HG03139 (cell line): ENCODE results near the gene SLC2A9.
"Not testable (repeated sequence)": the region's sequence is repeated elsewhere in the genome, so short reads cannot be mapped to it uniquely, and the experiment has no call there.

Experiments used
- ATAC-seq: cut with Tn5 transposase; IDR thresholded peaks from one replicate; pipeline ENCODE4 v1.9.1; 2021; ENCODE audit not compliant: unreplicated experiment

SLC2A9 gene

GRCh38 chr4:10002278-10002677 lies 19.0 kb downstream of the SLC2A9 start:
- no peak for ATAC-seq

GRCh38 chr4:10001757-10002156 lies 19.5 kb downstream of the SLC2A9 start:
- no peak for ATAC-seq

- ATAC-seq = peak; percentile 36
Observed at GRCh38 chr4:9999956-10000561, 21.2 kb downstream of the SLC2A9 start.

GRCh38 chr4:9997886-9998285 lies 23.4 kb downstream of the SLC2A9 start:
- no peak for ATAC-seq

GRCh38 chr4:9996319-9997110 lies 24.8 kb downstream of the SLC2A9 start:
- ATAC-seq = no peak

- ATAC-seq = no peak
Observed at GRCh38 chr4:9994246-9994847, 26.9 kb downstream of the SLC2A9 start.

- no peak for ATAC-seq
Observed at GRCh38 chr4:9989918-9990635, 31.2 kb downstream of the SLC2A9 start.

- no peak for ATAC-seq
Observed at GRCh38 chr4:9988933-9989332, 32.4 kb downstream of the SLC2A9 start.

- no peak for ATAC-seq
Observed at GRCh38 chr4:9988363-9988749, 32.9 kb downstream of the SLC2A9 start.

GRCh38 chr4:9987749-9988362 lies 33.4 kb downstream of the SLC2A9 start:
- ATAC-seq = no peak

DNA sequence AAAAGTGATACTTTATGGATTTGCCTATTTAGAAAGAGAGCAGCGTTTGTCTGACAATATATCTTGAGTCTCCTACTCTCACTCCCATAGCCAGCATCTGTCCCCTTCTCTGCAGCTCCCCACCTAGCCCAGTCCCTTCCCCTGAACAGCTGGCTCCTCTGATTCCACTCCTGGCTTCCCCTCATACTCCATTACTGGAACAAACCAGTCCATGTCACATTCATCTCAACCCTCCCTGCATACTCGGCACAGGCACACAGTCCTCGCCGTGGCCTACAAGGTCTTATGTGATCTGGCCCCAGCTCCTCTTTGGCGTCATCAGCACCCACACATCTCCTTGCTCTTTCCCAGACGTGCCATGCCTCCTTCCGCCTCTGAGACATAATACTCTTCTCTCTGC lies 36.7 kb downstream of the SLC2A9 start:
- no peak for ATAC-seq

DNA sequence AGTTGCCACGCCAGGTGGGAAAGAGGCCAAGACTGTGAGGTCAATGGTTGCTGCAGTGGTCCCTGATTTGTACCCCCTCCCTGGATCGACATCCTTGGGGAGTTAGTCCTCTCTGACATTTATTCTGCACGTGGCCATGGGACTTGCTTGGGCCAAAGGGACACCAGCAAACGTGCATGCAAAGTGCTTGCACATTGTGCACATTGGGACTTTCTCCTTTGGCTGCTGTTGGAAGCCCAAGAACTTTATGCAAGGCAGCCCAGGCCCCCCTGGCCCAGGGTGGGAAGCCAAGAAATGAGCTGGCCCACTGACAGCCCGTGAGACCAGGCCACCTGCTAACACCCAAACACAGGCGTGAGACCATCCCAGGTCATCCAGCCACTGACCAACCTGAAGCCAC lies 38.1 kb downstream of the SLC2A9 start:
- ATAC-seq = no peak

DNA sequence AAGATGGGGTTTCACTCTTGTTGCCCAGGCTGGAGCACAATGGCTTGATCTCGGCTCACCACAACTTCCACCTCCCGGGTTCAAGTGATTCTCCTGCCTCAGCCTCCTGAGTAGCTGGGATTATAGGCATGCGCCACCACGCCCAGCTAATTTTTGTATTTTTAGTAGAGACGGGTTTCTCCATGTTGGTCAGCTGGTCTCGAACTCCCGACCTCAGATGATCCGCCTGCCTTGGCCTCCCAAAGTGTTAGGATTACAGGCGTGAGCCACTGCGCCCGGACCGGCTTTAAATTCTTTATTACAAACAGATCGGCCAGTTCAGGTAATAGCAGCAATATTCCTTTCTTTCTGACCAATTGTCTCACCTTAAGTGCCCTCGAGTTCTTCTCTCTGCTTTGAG lies 39.4 kb downstream of the SLC2A9 start:
- ATAC-seq = not testable (repeated sequence)

GRCh38 chr4:9980898-9981297 lies 40.4 kb downstream of the SLC2A9 start:
- ATAC-seq = no peak

DNA sequence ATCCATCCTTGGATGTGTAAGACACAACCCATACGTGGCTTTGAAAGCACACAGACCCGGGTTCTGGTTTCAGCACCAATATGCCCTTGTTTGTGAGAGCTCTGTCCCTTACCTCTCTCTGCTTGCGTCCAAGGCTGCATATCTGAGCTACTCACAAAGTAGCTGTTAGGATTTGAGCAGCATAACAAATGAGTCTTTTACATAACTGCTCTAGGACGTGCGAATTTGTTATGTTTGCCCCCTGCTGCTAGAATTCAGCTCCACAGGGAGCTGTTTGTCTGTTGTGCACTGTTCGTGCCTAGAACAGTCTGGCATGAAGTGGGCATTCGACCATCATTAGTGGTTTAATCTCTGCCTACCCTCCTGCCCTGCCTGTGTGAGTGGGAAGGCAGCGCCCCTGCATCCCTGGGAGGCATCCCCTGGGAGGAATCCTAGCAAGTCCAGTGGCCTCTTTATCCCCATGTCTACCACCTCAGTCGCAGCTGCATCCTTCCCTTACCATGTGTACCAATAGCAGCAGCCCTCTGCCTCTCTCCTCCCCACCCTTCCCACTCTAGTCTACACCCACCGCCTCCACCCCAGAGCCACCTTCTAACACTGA lies 42.1 kb downstream of the SLC2A9 start:
- ATAC-seq = no peak

GRCh38 chr4:9977518-9978031 lies 43.7 kb downstream of the SLC2A9 start:
- no peak for ATAC-seq

DNA sequence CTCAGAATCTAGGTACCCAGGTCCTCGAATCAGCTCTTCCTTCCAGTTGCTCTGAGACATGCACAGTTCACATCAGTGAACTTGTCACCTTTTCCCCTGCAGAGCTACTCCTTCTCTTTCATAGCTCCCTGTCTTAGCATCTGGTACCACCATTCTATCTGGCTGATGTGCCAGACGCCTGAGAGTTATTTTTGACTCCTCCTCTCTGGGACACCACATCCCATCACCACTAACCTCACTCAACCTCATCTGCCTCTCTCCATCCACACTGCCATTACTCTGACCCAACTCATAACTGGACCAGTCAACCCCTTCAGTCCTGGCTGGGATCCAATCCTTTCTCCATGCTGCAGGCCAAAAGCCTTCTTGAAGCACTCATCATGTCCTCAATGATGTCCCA lies 44.5 kb downstream of the SLC2A9 start:
- ATAC-seq = no peak

DNA sequence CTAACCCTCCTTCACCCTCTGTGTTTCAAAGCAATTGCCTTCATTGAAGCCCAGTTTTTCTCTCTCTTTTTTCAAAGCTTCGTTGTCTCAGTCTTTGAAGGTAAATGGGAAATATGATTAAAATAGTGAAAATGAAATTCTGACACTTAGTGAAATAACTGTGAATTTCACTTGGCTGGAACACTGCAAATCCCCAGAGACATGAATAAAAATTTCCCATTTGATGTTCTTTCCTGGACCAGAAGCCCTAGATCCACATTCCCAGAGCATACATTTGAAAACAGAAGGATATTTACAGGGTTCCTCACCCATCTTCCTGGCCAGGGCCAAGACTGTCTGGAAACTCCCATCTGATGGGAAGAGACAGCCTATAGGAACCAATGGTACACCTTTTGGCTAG lies 45.0 kb downstream of the SLC2A9 start:
- ATAC-seq = no peak

GRCh38 chr4:9971711-9972110 lies 49.6 kb downstream of the SLC2A9 start:
- ATAC-seq = no peak

DNA sequence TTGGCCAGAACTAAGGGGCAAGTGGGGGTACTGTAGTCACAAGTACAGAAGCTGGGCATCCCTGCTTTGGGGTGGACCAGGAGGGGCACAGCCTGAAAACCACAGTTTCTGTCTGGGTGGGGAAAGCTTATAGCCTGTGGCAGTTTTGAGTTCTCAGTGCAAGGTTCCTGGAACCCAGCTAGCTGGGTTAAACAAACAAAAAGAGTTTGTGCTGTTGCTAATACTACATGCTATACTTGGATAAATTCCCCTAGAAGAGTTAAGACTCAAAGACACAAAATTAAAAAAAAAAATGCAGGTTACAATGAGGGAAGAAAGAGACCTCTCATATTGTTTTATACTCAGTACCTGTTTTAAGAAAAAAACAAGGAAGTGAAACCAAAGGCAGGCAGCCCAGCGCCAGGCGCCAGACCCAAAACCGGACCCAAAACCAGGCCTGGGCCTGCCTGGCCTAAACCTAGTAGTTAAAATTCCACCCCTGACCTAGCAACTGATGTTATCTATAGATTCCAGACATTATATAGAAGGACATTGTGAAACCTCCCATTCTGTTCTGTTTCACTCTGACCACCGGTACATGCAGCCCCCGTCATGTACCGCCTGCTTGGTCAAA lies 50.8 kb downstream of the SLC2A9 start:
- peak; percentile 57 for ATAC-seq
